ENCODE results near the gene ADORA2A.

ADORA2A gene

DNA sequence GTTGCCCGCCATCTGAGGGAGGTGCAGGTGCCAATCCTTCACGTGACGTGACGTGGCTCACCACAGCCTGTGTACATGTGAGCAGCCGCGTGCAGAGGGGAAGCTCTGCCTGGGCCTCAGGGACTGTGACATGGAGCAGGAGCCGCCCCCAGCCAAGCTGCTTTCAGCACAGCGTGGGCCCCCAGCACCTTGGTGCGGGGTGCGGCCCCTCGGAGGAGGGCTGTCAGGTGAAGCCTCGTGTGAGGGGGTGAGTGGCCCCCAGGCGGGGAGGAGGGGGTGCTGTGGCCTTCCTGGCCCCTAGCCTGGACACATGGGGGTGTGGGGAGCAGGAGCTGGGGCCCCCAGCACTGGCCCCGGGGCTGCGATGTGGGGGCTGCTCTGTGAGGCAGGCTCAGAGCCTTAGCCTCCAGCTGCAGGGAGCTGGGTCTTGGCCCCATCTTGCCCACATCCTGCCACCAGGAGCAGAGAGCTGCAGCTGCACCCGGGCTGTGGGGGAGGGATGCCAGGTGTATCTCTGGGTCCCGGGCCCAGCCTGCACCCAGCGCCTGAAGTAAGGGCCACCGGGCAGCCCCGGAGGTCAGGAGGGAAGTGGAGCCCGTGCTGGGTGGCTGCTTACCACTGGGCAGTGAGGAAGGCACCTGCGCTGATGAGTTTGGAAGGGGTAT is at the start of gene ADORA2A:
Gene ADORA2A (plus strand): TSS at position 100 of the 665 bp plus-strand sequence. CDS start 5,806 bp downstream, outside the sequence.
- DNase-seq (ENCODE audit: low read depth): peak; percentile 67

DNA sequence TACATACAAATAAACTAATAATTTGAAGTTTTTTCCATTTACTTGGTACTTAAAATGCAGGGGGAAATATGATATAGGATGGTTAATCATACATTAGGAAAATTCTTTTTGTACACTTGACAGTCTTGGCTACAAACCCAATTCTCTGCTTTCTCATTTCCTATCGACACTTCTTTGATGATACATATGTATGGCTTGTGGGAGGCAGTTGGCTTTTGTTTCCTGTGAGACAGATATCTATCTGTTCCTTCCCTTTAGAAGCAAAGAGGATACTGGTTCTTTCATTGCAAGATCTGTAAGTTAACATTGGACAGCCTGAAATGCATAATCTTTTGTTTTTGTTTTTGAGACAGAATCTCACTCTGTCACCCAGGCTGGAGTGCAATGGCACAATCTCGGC is 47.9 kb upstream of the ADORA2A start:
- DNase-seq (ENCODE audit: low read depth): no peak

DNA sequence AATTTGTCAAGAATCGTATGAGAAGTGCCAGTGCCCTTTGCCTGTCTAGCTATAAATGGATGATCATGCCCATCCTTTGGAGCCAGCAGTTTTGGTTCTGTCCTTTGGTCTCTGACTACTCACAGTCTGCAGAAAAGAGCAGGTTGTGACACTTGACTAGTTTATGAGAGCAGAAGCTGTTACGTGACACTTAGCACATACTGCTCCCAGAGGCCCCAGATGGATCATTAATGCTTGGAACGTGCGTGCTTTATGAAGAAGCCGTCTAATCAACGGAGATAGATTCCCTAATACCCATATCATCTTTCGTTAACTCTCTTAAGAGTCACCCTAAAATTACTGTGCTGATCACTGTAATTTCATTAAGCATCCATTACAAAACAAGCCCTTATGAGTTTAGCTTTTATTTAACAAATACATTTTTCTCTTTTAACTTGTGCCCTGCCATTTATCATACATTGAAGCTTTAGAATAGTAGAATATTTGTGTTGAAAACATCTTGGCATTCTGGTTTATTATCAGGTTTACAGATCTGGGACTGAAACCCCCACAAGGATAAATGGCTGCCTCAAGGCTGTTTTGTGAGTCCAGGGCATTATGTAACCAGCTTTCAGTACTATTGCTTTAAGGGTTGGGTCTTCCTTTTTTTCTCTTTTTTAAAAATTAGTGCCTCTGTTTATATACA is 47.0 kb upstream of the ADORA2A start:
- DNase-seq (ENCODE audit: low read depth): no peak

DNA sequence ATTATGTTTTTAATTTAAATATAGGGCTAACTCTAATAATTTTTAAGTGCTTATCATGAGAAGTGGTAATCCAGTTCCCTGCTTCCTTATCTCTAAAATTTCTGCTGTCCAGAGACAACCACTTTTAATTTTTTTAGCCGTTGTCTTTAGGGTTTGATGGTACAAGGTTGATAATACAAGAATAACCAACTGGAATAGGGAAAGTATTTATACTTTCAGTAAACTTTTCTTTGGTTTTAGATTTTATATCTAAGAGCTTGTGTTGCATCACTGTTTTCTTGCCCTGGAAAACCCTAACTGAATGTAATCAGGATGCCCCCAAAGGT is 46.5 kb upstream of the ADORA2A start:
- no peak for DNase-seq (ENCODE audit: low read depth)

DNA sequence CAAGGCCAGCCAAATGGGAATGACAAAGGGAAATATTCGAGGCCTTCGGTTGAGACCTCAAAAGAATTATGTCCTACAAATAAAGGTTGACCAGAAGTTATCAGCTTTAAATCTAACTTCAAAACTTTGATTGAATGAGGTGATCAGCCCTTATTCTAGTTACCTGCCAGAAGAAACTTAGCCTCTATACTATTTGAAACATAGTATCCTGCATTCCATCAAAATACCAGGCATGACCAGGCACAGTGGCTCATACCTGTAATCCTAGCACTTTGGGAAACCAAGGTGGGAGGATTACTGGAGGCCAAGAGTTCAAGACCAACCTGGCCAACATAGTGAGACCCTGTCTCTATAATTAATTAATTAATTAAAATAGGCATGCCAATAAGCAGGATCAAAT is 44.3 kb upstream of the ADORA2A start:
- DNase-seq (ENCODE audit: low read depth): no peak

- no peak for DNase-seq (ENCODE audit: low read depth)
Measured at GRCh38 chr22:24384131-24384530, 43.3 kb upstream of the ADORA2A start.

DNA sequence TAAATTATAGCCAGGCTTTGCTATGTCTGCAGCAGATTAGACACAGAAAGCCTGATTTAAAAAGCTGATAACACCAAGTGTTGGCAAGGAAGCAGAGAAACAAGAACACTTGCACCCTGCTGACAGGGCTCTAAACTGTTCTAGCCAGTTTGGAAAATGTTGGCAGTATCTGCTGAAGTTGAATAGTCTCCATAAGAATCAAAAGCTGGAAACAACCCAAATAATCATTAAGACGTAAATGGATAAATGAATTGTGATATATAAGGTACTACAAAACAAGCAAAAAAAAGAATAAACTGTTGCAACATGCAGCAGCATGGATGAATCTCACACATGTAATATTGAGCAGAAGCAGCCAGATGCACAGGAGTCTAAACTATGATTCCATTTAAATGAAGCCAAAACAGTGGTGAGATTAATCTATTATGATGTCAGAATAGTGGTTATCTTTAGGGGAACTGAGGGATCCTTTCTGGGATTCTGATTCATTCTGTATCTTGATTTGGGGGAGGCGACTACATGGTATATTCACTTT is 40.4 kb upstream of the ADORA2A start:
- no peak for DNase-seq (ENCODE audit: low read depth)

GRCh38 chr22:24389680-24390079 is 37.7 kb upstream of the ADORA2A start:
- DNase-seq (ENCODE audit: low read depth): no peak

DNA sequence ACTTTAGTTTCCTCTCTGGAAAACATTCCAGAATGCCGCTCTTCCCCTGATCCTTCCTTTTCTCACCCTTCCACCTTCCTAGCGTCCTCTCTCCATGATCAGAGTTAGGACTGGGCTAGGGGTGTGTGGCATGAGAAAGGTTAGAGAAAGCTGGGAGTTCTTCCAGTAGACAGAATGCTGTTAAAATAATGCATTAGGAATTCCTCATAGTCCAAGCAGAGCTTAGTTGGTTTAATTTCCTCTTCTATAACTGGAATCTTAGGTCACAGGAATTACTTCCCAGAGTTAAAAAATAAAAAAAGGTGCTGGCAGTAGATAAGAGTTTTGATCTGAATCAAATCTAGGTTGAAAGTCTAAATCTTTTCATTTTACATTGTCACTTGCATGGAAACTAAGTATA is 37.2 kb upstream of the ADORA2A start:
- no peak for DNase-seq (ENCODE audit: low read depth)

- no peak for DNase-seq (ENCODE audit: low read depth)
Measured at GRCh38 chr22:24390576-24390975, 36.8 kb upstream of the ADORA2A start.

DNA sequence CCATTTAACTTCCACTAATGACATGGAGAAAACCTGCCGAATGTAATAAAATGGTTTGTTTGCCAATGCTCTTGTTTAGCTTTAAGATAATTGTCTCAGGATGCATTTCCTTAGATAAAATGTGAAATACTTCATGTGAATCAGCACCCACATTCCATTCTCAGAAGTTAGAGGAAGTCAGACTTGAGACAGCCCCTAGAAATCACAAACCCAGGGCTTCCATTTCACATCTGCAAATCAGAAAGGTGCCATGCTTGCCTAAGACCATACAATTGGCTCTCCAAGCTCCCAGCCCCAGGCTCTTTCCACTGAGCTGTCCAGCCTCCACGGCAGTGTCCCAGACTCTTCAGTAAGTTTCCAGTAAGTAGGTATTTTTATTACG is 35.6 kb upstream of the ADORA2A start:
- no peak for DNase-seq (ENCODE audit: low read depth)

- DNase-seq (ENCODE audit: low read depth): no peak
Measured at GRCh38 chr22:24392218-24392931, 35.0 kb upstream of the ADORA2A start.

DNA sequence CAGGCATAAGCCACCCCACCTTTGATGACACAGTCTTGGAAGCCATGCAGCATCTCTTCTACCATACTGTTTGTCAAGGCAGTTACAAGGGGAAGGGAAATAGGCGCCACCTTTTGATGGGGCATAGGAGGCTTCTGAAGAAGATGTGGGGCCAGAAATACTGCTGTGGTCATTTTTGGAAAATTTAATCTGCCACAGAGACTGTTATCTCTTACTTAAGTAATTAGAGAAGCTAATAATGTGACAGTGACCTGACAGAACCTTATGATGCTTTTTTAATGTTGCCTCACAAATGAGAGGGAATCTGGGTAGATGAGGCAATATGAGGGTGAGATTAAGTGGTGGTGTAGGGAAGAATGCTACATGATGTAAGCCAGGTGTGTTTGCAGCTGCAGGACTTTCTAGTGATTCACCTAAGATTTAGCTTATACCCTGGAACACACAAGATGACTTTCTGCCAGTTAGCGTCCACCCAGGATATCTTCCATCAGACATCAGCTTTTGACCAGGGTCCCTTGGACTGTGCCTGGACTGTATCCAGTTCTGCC is 34.3 kb upstream of the ADORA2A start:
- DNase-seq (ENCODE audit: low read depth): no peak

- DNase-seq (ENCODE audit: low read depth): no peak
Measured at GRCh38 chr22:24393848-24394247, 33.6 kb upstream of the ADORA2A start.

GRCh38 chr22:24394254-24394653 is 33.1 kb upstream of the ADORA2A start:
- DNase-seq (ENCODE audit: low read depth): no peak

DNA sequence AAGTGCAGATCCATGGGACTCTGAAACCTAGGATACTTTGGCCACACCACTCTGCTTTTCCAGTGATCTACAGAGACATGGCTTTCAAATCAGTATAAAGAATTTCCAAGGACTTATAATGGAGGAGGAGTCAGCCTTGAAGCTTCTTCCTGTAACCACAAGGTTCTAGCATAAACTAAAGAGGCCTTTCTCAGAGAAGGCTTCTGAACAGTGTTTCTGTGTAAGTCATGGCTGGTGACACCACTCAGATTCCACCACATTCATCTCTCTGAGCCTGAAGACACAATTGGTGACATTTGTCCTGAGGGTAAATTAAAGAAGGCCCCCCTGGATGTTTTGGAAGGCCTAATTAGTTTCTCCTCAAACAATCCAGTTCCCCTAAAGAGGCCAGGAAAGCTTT is 29.0 kb upstream of the ADORA2A start:
- DNase-seq (ENCODE audit: low read depth): no peak

GRCh38 chr22:24400034-24400725 is 27.2 kb upstream of the ADORA2A start:
- no peak for DNase-seq (ENCODE audit: low read depth)

DNA sequence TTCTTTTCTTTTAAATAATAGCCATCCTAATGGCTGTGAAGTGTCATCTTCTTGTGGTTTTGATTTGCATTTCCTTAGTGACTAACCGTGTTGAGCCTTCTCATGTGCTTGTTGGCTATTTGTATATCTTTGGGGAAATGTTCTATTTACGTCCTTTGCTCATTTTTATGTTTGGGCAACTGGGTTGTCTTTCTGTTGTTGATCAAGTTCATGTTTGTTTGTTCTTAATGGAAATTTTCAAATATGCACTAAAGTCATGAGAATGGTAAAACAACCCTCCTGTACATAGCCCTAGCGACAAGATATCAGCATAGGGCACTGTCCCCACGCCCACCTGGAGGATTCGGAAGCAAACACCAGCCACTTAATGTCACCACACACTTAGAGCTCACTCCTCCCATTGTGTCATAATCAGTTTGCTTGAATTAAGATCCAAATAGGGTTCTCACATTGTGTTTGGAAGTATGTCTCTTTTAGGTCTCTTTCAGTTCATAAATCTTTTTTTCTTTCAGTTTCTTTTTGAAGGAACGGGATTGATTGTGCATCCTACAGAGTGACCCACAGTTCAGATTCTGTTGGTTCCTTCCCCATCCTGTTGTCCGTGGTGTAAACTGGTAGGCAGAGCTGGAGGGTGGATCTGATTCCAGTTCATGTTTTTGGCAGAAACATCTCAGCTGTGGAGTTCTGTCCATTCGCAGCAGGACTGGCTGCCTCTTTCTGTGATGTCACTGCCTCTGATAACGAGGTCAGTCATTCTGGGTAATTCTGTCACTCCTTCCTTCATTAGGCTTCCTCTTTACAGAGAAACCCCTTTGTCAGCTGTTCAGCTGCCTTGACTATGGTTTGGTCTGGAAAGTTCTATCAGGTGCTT is 26.4 kb upstream of the ADORA2A start:
- no peak for DNase-seq (ENCODE audit: low read depth)

DNA sequence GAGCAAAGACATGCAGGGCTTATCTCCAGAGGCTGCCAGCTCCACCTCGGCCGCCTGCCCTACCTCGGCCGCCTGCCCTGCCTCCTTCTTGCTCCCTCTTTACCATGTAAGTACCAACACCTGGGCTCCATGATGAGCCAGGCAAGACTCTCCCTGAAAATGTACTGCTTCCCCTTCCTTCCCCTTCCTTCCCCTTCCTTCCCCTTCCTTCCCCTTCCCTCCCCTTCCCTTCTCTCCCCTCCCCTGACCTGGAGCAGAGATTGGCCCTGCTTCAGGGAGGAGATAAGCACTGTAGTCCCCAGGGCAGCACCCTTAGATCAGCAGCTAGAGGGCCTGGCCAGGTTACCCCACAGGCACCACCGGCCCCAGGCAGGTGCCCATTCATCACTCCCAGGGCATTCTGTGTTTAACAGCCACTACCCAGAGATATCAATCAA is 25.4 kb upstream of the ADORA2A start:
- DNase-seq (ENCODE audit: low read depth): no peak

- no peak for DNase-seq (ENCODE audit: low read depth)
Measured at GRCh38 chr22:24402460-24403192, 24.8 kb upstream of the ADORA2A start.

All from activated T-helper 9 cell treated with anti-CD3 and anti-CD28 coated beads, Interleukin-2, amount 50 U/mL, for 16 hours (primary cell).